ENCODE measurements around the gene GALNT7.

Gene GALNT7

DNA sequence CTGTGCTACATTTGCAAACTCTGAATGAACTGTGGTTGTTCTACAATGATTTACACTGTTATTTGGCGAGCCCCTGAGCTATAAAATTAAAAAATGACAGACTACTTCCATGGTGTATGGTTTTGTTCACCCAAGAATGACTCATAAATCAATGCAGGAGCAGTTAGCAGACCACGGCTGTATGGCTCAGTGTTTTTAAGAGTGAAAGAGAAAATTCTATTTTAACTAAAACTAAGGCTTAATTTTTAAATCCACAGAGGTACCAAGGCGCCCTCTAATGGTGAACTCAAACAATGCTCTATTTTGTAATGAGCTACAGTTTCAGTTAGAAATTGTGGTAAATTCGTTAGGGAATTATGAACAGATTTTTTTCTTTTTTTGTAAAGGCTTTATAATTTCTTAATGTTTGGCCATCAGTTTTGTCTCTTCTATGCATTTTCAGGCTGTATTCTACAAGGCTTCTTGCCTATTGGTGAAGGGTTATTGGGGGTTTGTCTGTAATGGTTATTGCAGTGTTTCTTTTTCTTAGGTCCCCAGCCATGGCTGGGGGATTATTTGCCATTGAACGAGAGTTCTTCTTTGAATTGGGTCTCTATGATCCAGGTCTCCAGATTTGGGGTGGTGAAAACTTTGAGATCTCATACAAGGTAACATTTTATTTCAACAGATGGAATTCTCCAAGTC lies 133.0 kb downstream of the GALNT7 start:
- peak; percentile 34 for DNase-seq (ENCODE audit: low read depth)

DNA sequence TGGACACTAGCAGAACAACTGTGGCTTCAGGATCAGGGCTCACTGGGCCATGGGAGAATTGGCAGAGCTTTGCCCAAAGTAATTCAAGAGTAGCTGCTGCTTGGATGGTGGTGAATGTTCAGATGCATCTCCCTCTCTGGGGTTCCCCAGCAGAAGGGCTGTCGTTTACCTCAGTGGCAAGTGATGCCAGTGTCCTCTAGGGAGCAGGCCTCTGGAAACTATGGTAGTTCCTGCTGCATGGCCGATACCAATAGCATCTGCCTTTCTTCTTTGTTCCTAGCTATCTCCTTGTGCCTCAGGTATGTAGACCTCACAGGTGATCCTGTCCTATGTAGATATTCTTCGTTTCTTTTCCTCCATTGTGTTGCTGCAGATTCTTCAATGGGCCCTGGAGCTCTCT lies 139.2 kb downstream of the GALNT7 start:
- no peak for DNase-seq (ENCODE audit: low read depth)

- no peak for DNase-seq (ENCODE audit: low read depth)
Measured at GRCh38 chr4:173311368-173311767, 142.8 kb downstream of the GALNT7 start.

DNA sequence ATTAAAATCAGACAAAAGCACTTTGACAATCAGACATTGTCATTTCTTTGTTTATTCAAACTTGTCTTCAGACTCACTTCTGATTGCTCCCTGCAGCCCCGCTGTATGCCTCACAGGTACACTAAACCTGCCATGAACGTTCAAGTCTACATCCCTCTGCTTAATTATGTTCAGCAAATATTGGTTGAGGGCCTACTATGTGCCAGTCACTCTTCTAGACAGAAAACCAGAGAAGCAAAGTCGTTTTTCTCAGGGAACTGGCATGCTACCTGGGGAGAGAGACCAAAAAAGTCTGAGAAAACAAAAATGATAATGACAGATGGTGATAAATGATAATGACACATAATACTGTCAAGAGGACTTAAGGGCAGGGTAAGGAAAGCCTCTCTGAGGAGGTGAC lies 146.1 kb downstream of the GALNT7 start:
- DNase-seq (ENCODE audit: low read depth): no peak

DNA sequence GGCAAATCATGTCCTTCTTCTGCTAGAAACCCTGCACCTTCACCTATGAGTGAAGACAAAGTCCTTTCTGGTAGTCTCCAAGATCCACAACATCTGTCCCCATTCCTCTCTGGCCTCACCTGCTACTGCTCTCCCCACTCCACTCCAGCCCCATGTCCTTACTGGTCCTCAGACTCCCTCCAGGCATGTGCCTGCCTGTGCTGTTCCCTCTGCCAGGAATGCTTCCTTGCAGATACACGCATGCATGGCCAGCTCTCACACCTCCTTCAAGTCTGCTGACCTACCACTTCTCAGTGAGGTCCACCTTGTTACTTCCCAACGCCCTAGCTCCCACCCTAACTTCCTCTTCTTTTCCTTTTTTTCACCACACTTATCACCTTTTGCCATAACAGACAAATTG lies 147.4 kb downstream of the GALNT7 start:
- no peak for DNase-seq (ENCODE audit: low read depth)

DNA sequence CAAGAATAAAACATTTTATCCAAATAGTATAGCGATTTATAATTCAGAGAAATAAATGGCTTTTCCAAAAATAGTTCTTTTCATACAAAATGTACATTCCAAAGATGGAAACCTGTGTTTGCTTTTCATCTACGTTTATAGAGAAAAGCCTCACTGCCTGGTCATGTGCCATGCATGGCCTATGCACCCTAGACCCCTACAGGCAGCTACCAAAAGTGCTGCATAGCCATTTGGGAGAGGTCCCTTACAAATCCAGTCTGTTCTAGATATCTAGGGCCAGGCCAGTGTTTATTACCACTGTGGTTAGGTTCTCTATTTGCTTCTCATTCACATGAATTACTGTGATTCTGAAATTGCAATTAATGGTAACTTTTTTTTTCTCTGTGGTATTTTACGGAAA lies 148.4 kb downstream of the GALNT7 start:
- no peak for DNase-seq (ENCODE audit: low read depth)

GRCh38 chr4:173318240-173318639 lies 149.6 kb downstream of the GALNT7 start:
- no peak for DNase-seq (ENCODE audit: low read depth)

DNA sequence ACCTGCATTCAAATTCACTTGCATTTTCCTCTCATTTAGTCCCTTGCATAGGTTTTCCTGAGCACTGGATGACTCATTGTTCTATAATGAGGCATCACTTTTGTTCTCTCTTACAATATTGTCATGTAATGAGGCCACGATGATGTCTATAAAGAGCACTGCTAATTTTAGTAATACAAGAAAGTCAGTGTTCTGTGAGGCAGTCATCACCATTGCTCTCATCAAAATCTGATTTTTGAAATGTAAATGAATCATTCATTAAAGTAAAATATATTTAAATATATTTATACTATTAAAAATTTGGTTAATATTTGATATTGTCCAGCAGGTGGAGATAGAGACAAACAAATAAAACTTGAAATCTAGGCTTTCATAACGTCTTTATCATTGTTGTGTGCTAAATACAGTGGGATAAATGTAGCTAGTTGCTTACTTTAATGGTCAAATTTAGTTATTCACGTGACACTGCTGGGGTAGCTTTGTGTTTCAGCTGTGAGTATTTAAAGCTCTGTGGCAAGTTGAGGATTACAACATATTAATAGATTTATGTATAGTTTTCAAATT lies 150.1 kb downstream of the GALNT7 start:
- peak; percentile 23 for DNase-seq (ENCODE audit: low read depth)

- DNase-seq (ENCODE audit: low read depth): peak; percentile 23
Measured at GRCh38 chr4:173319696-173320095, 151.1 kb downstream of the GALNT7 start.

DNA sequence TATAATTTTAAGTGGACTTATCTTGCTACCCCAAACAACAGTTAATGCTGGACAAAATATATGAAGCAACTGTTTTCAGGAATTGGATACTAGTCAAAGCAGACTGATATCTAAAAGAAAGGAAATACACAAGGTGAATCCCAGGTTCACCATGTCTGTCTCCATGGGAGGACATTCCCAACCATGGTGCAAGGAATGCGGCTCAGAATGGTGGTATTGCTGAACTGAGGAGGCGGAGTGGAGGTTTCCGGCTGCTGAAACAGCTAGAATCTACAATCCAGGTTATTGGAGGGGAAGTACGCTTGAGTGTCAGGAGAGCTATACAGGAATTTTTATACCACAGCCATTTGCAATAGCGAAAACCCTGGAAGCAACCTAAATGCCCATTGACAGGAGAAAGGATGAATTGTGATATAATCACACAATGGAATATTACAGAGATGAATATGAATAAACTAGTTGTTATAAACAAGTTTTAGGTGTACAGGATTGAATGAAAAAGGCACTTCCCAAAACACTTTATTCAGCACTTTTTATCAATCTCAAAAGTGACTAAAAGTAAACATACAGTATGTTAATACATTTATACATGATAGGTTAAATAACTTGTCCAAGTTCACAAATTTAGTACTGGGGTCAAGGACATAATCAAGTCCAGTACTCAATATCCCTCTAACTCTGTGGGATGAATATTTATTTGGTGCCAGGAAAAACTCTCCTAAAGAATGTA lies 156.6 kb downstream of the GALNT7 start:
- no peak for DNase-seq (ENCODE audit: low read depth)

DNA sequence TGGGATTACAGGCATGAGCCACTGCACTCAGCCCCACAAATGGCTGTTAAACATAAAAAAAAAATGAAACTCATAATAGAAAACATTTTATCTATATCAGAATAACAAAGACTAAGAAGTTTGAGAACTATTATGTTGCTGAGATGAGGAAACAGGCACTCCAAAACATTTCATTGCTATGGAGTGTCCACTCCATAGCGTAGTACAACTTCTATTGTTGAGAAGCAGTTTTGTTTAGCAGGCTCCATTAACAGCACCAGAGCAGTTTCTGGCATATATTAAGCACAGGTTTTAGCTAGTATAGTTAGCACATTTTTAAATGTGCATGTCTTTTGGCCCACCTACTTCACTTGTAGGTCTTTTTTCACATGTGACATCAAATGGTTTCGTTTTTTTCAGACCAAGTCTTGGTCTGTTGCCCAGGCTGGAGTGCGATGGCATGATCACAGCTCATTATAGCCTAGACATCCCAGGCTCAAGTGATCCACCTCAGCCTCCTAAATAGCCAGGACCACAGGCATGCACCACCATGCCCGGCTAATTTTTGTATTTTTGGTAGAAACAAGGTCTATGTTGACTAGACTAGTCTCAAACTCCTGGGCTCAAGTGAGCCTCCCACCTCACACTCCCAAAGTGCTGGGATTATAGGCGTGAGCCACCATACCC lies 159.8 kb downstream of the GALNT7 start:
- DNase-seq (ENCODE audit: low read depth): no peak

- DNase-seq (ENCODE audit: low read depth): no peak
Measured at GRCh38 chr4:173330590-173330989, 162.0 kb downstream of the GALNT7 start.

DNA sequence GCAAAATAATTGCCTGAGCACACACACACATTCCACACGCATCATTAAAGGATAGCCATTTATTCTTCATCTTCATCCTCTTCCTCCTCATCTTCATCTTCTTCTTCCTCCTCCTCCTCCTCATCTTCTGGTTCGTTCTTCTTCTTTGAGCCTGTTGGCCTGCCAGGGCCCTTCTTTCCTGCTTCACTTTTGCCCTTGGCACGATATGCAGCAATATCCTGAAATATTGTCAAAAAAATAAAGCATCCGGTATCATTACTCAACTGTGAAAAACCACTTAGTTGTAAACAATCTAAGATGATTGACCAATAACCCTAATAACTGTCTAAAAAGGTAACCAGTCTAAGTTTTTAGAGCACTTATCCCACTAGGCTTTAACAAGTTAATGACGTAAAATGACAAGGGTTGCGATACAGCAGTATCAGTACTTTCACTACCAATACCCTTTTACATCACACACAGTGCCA lies 163.4 kb downstream of the GALNT7 start:
- no peak for DNase-seq (ENCODE audit: low read depth)

GRCh38 chr4:173332963-173333657 lies 164.5 kb downstream of the GALNT7 start:
- DNase-seq (ENCODE audit: low read depth): no peak

GRCh38 chr4:173333658-173334084 lies 165.1 kb downstream of the GALNT7 start:
- peak; percentile 15 for DNase-seq (ENCODE audit: low read depth)

- peak; percentile 100 for DNase-seq (ENCODE audit: low read depth)
Measured at GRCh38 chr4:173334085-173334890, 165.7 kb downstream of the GALNT7 start, which contains the start of gene HMGB2. TSS of gene HMGB2 (minus strand) at chr4:173334358. CDS start at chr4:173333649, 709 bp downstream.

GRCh38 chr4:173334891-173335752 lies 166.5 kb downstream of the GALNT7 start:
- DNase-seq (ENCODE audit: low read depth): peak; percentile 51

GRCh38 chr4:173337463-173337862 lies 168.9 kb downstream of the GALNT7 start:
- no peak for DNase-seq (ENCODE audit: low read depth)

DNA sequence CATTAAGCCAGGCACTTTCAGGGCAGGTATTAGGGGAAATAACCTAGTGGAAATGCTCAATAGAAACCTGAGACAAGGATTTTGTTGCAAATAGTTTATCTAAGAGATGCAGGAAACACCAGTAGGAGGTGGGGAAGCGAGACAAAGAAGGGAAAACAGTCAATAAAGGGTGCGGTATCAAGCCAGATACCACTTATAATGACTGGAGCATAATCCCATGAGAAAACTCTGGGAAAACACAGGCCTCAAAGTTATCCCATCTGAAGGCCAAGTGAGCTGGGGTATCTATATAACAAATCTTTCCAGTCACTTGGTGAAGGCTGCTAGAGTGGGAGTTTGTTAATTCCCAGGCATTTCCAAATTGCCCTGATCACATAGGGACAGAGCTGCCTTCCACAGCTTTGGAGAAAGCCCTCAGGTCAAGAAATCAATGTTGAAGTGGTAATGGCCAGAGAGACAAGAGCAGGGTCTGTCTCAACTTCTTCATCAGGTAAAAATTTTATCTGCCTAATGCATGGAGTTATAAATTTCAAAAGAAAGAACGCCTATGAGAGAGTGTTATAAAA lies 175.3 kb downstream of the GALNT7 start:
- DNase-seq (ENCODE audit: low read depth): no peak

DNA sequence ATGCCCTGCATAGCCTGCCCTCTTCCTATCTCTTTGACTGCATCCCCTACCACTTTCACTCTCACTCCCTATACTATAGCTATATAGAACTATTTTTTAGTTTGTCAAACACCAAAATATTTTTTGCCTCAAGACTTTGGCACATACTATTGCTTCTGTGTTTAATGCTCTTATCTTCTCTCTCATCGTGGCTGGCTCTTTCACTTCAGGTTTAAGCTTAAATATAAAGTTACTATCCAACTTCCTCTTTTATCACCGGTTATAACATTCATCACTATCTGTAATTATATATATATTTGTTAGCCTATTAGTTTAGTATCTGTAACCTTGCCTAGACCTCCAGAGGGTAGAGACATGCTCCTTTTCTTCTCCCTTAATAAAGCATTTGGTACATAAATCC lies 177.0 kb downstream of the GALNT7 start:
- DNase-seq (ENCODE audit: low read depth): no peak
